Measurements from ENCODE around the gene BRAF. TPM values are rescaled to one million over a fixed set of nuclear protein-coding genes. Genes with fewer than 3 reads are reported as not detected.

BRAF gene
- 25.1 TPM for polyA plus RNA-seq (2013)

- POLR2A ChIA-PET: interaction anchor here (0.8 to 1.5 kb wide), 4 partner anchors 20 to 90 kb away, joined by 3 to 4 read pairs (median 4); partner anchors contain the start of gene MRPS33
- Histone ChIP-seq H3K9me3 (ENCODE audit: control extremely low read depth in 1 of 5, control insufficient read depth in 4 of 5, insufficient read depth in 2 of 5, low read depth in 1 of 5, low read length in 4 of 5) (peaks cover 0 to 2% (median 0%) of the 10 kb centered on the region in 5 experiments), H3K27ac (ENCODE audit: insufficient read depth in 1 of 2, low read depth in 1 of 2, low read length in 2 of 2, poor library complexity in 1 of 2, severe bottlenecking in 2 of 2) (peak within 1 kb of the TSS; percentile 97 to 99), H3K36me3 (ENCODE audit: control insufficient read depth in 4 of 4, insufficient read depth in 4 of 4, low read length in 3 of 4) (no peaks in the 10 kb centered on the region), H3K4me3 (ENCODE audit: control insufficient read depth in 1 of 7, extremely low read depth in 1 of 7, insufficient read depth in 4 of 7, low read depth in 2 of 7, low read length in 6 of 7) (peak within 1 kb of the TSS; percentile 81 to 100 (median 91)), H3K27me3 (replicated peaks in 2 of 5; ENCODE audit: control insufficient read depth in 4 of 5, insufficient read depth in 5 of 5, low read length in 4 of 5) (no peaks in the 10 kb centered on the region), H3K4me1 (ENCODE audit: control extremely low read depth in 1 of 4, control insufficient read depth in 4 of 4, insufficient read depth in 4 of 4, low read length in 3 of 4) (peaks cover 11 to 27% (median 16%) of the 10 kb centered on the region in 4 experiments)
- peak; percentile 92 to 97 (median 95) for DNase-seq
- CTCF ChIA-PET: no interaction called here
- 0% methylated on average over 23 of the region's 56 CpGs for WGBS (ENCODE audit: insufficient coverage)
These were observed at the start of gene BRAF for GRCh38 chr7:140924821-140925421. TSS of gene BRAF (minus strand) at chr7:140924929. CDS start at chr7:140924703, 226 bp downstream.

GRCh38 chr7:140972876-140973829, 48.4 kb upstream of the BRAF start:
- H3K27ac ChIP-seq (ENCODE audit: insufficient read depth in 1 of 2, low read depth in 1 of 2, low read length in 2 of 2, poor library complexity in 1 of 2, severe bottlenecking in 2 of 2): no peak overlapping the region
- no peak for DNase-seq
- POLR2A ChIA-PET: interaction anchor here (0.7 kb wide), 1 partner anchor 13 kb away, joined by 3 read pairs; no protein-coding TSS in a partner anchor
- H3K36me3 ChIP-seq (ENCODE audit: control insufficient read depth in 4 of 4, insufficient read depth in 4 of 4, low read length in 3 of 4): no peaks in the 10 kb centered on the region
- WGBS (ENCODE audit: insufficient coverage): 97% methylated on average over 5 of the region's 9 CpGs
- CTCF ChIA-PET: no interaction called here
- H3K9me3 ChIP-seq (ENCODE audit: control extremely low read depth in 1 of 5, control insufficient read depth in 4 of 5, insufficient read depth in 2 of 5, low read depth in 1 of 5, low read length in 4 of 5): no peaks in the 10 kb centered on the region
- H3K4me1 ChIP-seq (ENCODE audit: control extremely low read depth in 1 of 4, control insufficient read depth in 4 of 4, insufficient read depth in 4 of 4, low read length in 3 of 4): no peaks in the 10 kb centered on the region
- H3K4me3 ChIP-seq (ENCODE audit: control insufficient read depth in 1 of 7, extremely low read depth in 1 of 7, insufficient read depth in 4 of 7, low read depth in 2 of 7, low read length in 6 of 7): no peak overlapping the region
- H3K27me3 ChIP-seq (replicated peaks in 2 of 5; ENCODE audit: control insufficient read depth in 4 of 5, insufficient read depth in 5 of 5, low read length in 4 of 5): no peaks in the 10 kb centered on the region

- Histone ChIP-seq H3K27me3 (replicated peaks in 2 of 5; ENCODE audit: control insufficient read depth in 4 of 5, insufficient read depth in 5 of 5, low read length in 4 of 5) (no peaks in the 10 kb centered on the region), H3K9me3 (ENCODE audit: control extremely low read depth in 1 of 5, control insufficient read depth in 4 of 5, insufficient read depth in 2 of 5, low read depth in 1 of 5, low read length in 4 of 5) (no peaks in the 10 kb centered on the region), H3K4me3 (ENCODE audit: control insufficient read depth in 1 of 7, extremely low read depth in 1 of 7, insufficient read depth in 4 of 7, low read depth in 2 of 7, low read length in 6 of 7) (no peak overlapping the region), H3K27ac (ENCODE audit: insufficient read depth in 1 of 2, low read depth in 1 of 2, low read length in 2 of 2, poor library complexity in 1 of 2, severe bottlenecking in 2 of 2) (no peak overlapping the region), H3K36me3 (ENCODE audit: control insufficient read depth in 4 of 4, insufficient read depth in 4 of 4, low read length in 3 of 4) (no peaks in the 10 kb centered on the region), H3K4me1 (ENCODE audit: control extremely low read depth in 1 of 4, control insufficient read depth in 4 of 4, insufficient read depth in 4 of 4, low read length in 3 of 4) (no peaks in the 10 kb centered on the region)
- no peak for DNase-seq
- ChIA-PET CTCF (no interaction called here), POLR2A (interaction anchor here (0.7 kb wide), 1 partner anchor 14 kb away, joined by 3 read pairs; no protein-coding TSS in a partner anchor)
- no CpG with 5 or more reads among the region's 2 CpGs for WGBS (ENCODE audit: insufficient coverage)
These were observed 47.6 kb upstream of the BRAF start for GRCh38 chr7:140972344-140972743.

- H3K27me3 ChIP-seq (replicated peaks in 2 of 5; ENCODE audit: control insufficient read depth in 4 of 5, insufficient read depth in 5 of 5, low read length in 4 of 5): no peaks in the 10 kb centered on the region
- DNase-seq: no peak
- H3K27ac ChIP-seq (ENCODE audit: insufficient read depth in 1 of 2, low read depth in 1 of 2, low read length in 2 of 2, poor library complexity in 1 of 2, severe bottlenecking in 2 of 2): no peak overlapping the region
- WGBS (ENCODE audit: insufficient coverage): 100% methylated on average over 1 of the region's 2 CpGs
- CTCF ChIA-PET: no interaction called here
- H3K4me3 ChIP-seq (ENCODE audit: control insufficient read depth in 1 of 7, extremely low read depth in 1 of 7, insufficient read depth in 4 of 7, low read depth in 2 of 7, low read length in 6 of 7): no peak overlapping the region
- H3K9me3 ChIP-seq (ENCODE audit: control extremely low read depth in 1 of 5, control insufficient read depth in 4 of 5, insufficient read depth in 2 of 5, low read depth in 1 of 5, low read length in 4 of 5): no peaks in the 10 kb centered on the region
- H3K36me3 ChIP-seq (ENCODE audit: control insufficient read depth in 4 of 4, insufficient read depth in 4 of 4, low read length in 3 of 4): no peaks in the 10 kb centered on the region
- no peaks in the 10 kb centered on the region for H3K4me1 ChIP-seq (ENCODE audit: control extremely low read depth in 1 of 4, control insufficient read depth in 4 of 4, insufficient read depth in 4 of 4, low read length in 3 of 4)
- POLR2A ChIA-PET: no interaction called here
These were observed 42.7 kb upstream of the BRAF start for GRCh38 chr7:140967438-140967837.

- DNase-seq: no peak
- H3K27ac ChIP-seq (ENCODE audit: insufficient read depth in 1 of 2, low read depth in 1 of 2, low read length in 2 of 2, poor library complexity in 1 of 2, severe bottlenecking in 2 of 2): no peak overlapping the region
- ChIA-PET CTCF (interaction anchor here (0.6 kb wide), 1 partner anchor 74 kb away, joined by 3 read pairs; no protein-coding TSS in a partner anchor), POLR2A (interaction anchor here (0.5 kb wide), 1 partner anchor 320 kb away, joined by 3 read pairs; no protein-coding TSS in a partner anchor)
- no peaks in the 10 kb centered on the region for H3K9me3 ChIP-seq (ENCODE audit: control extremely low read depth in 1 of 5, control insufficient read depth in 4 of 5, insufficient read depth in 2 of 5, low read depth in 1 of 5, low read length in 4 of 5)
- no peaks in the 10 kb centered on the region for H3K27me3 ChIP-seq (replicated peaks in 2 of 5; ENCODE audit: control insufficient read depth in 4 of 5, insufficient read depth in 5 of 5, low read length in 4 of 5)
- H3K4me1 ChIP-seq (ENCODE audit: control extremely low read depth in 1 of 4, control insufficient read depth in 4 of 4, insufficient read depth in 4 of 4, low read length in 3 of 4): no peaks in the 10 kb centered on the region
- no peaks in the 10 kb centered on the region for H3K36me3 ChIP-seq (ENCODE audit: control insufficient read depth in 4 of 4, insufficient read depth in 4 of 4, low read length in 3 of 4)
- H3K4me3 ChIP-seq (ENCODE audit: control insufficient read depth in 1 of 7, extremely low read depth in 1 of 7, insufficient read depth in 4 of 7, low read depth in 2 of 7, low read length in 6 of 7): no peak overlapping the region
- 90% methylated on average over 2 of the region's 5 CpGs for WGBS (ENCODE audit: insufficient coverage)
These were observed 42.0 kb upstream of the BRAF start for GRCh38 chr7:140966561-140967233.

GRCh38 chr7:140961117-140961516, 36.4 kb upstream of the BRAF start:
- POLR2A ChIA-PET: no interaction called here
- H3K36me3 ChIP-seq (ENCODE audit: control insufficient read depth in 4 of 4, insufficient read depth in 4 of 4, low read length in 3 of 4): no peaks in the 10 kb centered on the region
- DNase-seq: no peak
- no peak overlapping the region for H3K27ac ChIP-seq (ENCODE audit: insufficient read depth in 1 of 2, low read depth in 1 of 2, low read length in 2 of 2, poor library complexity in 1 of 2, severe bottlenecking in 2 of 2)
- CTCF ChIA-PET: no interaction called here
- H3K4me3 ChIP-seq (ENCODE audit: control insufficient read depth in 1 of 7, extremely low read depth in 1 of 7, insufficient read depth in 4 of 7, low read depth in 2 of 7, low read length in 6 of 7): no peak overlapping the region
- 100% methylated on average over 1 of the region's 4 CpGs for WGBS (ENCODE audit: insufficient coverage)
- no peaks in the 10 kb centered on the region for H3K27me3 ChIP-seq (replicated peaks in 2 of 5; ENCODE audit: control insufficient read depth in 4 of 5, insufficient read depth in 5 of 5, low read length in 4 of 5)
- H3K4me1 ChIP-seq (ENCODE audit: control extremely low read depth in 1 of 4, control insufficient read depth in 4 of 4, insufficient read depth in 4 of 4, low read length in 3 of 4): no peaks in the 10 kb centered on the region
- peaks cover 0 to 6% (median 4%) of the 10 kb centered on the region in 5 experiments for H3K9me3 ChIP-seq (ENCODE audit: control extremely low read depth in 1 of 5, control insufficient read depth in 4 of 5, insufficient read depth in 2 of 5, low read depth in 1 of 5, low read length in 4 of 5)
